ENCODE results near the gene UNC5A.

UNC5A gene

DNA sequence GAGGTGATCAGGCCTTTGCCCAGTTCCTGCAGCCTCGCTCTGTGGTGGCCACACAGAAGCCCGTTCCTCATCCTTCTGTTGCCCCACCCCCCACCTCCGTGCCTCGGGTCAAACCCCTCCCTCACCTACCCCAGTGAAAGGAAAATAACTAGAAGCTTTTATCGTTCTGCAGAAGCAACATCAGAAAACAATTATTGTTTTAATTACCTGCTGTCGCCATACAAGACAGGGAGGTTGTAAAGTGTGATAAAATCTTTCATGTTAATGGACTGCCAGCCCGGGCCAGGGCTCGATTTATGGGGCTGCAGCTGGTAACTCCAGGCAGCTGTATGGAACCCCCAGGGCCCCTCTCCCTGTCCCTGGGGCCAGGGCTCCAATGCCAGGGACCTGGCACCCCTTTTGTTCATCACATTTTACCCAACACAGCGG lies 20.6 kb downstream of the UNC5A start:
- peaks cover 39% of the 10 kb centered on the region for H3K27me3 ChIP-seq
- H3K9me3 ChIP-seq, result no peaks in the 10 kb centered on the region
- H3K36me3 ChIP-seq, result no peaks in the 10 kb centered on the region
- TF ChIP-seq, protein P1, sequence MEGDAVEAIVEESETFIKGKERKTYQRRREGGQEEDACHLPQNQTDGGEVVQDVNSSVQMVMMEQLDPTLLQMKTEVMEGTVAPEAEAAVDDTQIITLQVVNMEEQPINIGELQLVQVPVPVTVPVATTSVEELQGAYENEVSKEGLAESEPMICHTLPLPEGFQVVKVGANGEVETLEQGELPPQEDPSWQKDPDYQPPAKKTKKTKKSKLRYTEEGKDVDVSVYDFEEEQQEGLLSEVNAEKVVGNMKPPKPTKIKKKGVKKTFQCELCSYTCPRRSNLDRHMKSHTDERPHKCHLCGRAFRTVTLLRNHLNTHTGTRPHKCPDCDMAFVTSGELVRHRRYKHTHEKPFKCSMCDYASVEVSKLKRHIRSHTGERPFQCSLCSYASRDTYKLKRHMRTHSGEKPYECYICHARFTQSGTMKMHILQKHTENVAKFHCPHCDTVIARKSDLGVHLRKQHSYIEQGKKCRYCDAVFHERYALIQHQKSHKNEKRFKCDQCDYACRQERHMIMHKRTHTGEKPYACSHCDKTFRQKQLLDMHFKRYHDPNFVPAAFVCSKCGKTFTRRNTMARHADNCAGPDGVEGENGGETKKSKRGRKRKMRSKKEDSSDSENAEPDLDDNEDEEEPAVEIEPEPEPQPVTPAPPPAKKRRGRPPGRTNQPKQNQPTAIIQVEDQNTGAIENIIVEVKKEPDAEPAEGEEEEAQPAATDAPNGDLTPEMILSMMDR (IDR thresholded peaks at IDR 0.05), result no peak
- H3K27ac ChIP-seq, result no peak overlapping the region
- no peaks in the 10 kb centered on the region for H3K4me1 ChIP-seq (ENCODE audit: control insufficient read depth in 1 of 2, insufficient read depth in 1 of 2, low read depth in 1 of 2, low read length in 1 of 2)
- H3K4me3 ChIP-seq (ENCODE audit: low read depth in 1 of 2, low read length in 1 of 2), result no peak overlapping the region

DNA sequence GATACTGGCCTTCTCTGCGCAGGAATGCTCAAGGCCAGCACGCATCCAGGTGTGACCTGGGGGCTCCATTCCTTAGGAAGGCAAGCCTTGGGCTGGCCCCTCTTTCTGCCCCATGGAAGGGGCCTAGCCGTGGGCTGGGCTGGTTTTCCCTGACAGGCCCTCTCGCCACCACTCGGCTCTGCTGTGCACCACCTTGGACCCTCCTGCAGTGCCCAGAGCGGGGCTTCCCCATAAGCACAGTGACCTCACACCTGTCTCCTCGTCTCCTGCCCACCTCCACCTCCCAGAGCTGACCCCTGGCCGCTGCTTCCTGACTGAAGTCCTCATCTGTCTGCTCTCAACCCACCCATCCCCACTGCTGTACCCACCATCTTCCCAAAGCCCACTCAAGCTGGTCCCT lies 21.1 kb downstream of the UNC5A start:
- Histone ChIP-seq H3K27ac (no peak overlapping the region), H3K4me3 (ENCODE audit: low read depth in 1 of 2, low read length in 1 of 2) (no peak overlapping the region), H3K27me3 (peaks cover 43% of the 10 kb centered on the region), H3K4me1 (ENCODE audit: control insufficient read depth in 1 of 2, insufficient read depth in 1 of 2, low read depth in 1 of 2, low read length in 1 of 2) (no peaks in the 10 kb centered on the region), H3K9me3 (no peaks in the 10 kb centered on the region), H3K36me3 (no peaks in the 10 kb centered on the region)
- TF ChIP-seq, protein P1 (IDR thresholded peaks at IDR 0.05), result no peak

DNA sequence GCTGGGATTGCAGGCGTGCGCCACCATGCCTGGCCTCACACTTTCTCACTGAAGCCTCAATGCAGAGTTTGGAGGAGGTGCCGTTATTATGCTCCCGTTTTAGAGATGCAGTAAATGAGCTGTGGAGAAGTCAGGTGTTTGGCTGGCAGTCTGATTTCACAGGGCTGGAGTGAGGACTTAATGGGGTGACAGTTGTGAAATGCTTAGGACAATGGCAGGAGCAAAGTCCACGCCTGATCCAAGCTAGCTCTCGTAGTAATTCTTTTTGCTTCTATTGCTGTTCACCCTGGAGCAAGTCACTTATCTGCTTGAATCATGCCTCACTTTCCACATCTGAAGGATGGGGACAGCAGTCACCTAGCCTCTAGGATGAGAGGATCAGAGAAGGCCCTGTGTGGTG lies 21.8 kb downstream of the UNC5A start:
- Histone ChIP-seq H3K27me3 (peaks cover 49% of the 10 kb centered on the region), H3K4me1 (ENCODE audit: control insufficient read depth in 1 of 2, insufficient read depth in 1 of 2, low read depth in 1 of 2, low read length in 1 of 2) (no peaks in the 10 kb centered on the region), H3K9me3 (no peaks in the 10 kb centered on the region), H3K36me3 (no peaks in the 10 kb centered on the region), H3K27ac (no peak overlapping the region), H3K4me3 (ENCODE audit: low read depth in 1 of 2, low read length in 1 of 2) (no peak overlapping the region)
- TF ChIP-seq, protein P1 (IDR thresholded peaks at IDR 0.05), result no peak

DNA sequence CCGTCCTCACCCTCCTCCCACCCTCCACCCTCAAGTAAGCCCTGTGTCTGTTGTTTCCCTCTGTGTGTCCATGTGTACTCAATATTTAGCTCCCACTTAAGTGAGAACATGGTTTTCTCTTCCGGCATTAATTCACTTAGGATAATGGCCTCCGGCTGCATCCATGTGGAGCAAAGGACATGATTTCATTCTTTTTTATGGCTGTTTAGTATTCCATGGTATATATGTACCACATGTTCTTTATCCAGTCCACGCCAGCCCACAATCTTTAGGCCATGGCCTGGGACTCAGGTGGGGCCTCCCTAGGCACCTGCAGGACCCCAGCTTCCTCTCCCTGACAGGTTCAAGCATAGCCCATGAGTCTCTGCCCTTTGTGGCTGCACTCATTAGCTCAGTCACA lies 22.9 kb downstream of the UNC5A start:
- Histone ChIP-seq H3K27ac (no peak overlapping the region), H3K4me3 (ENCODE audit: low read depth in 1 of 2, low read length in 1 of 2) (no peak overlapping the region), H3K36me3 (no peaks in the 10 kb centered on the region), H3K27me3 (peaks cover 53% of the 10 kb centered on the region), H3K9me3 (no peaks in the 10 kb centered on the region), H3K4me1 (ENCODE audit: control insufficient read depth in 1 of 2, insufficient read depth in 1 of 2, low read depth in 1 of 2, low read length in 1 of 2) (no peaks in the 10 kb centered on the region)
- TF ChIP-seq, protein P1 (IDR thresholded peaks at IDR 0.05), result no peak

DNA sequence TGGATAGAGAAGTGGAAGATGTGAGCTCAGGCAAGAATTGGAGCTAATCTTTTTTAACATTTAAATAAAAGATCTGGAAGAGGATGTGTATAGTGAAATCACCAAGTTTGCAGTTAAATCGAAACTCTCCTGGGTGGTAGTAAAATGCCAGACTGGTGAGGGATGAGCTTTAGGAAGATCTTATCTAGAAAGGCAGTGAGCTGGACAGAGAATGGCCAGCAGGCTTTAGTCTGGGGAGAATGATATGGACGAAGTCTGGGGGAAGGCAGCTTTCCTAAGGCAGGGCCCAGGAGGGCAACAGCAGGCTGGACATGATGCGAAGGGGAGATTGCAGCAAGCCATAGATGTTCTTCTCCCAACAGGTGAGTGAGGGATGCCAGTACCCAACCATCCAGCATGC lies 25.6 kb downstream of the UNC5A start:
- Histone ChIP-seq H3K4me1 (ENCODE audit: control insufficient read depth in 1 of 2, insufficient read depth in 1 of 2, low read depth in 1 of 2, low read length in 1 of 2) (no peaks in the 10 kb centered on the region), H3K9me3 (no peaks in the 10 kb centered on the region), H3K27ac (no peak overlapping the region)

More for the DNA sequence above, 25.6 kb downstream of the UNC5A start:
- Histone ChIP-seq H3K4me3 (ENCODE audit: low read depth in 1 of 2, low read length in 1 of 2) (no peak overlapping the region), H3K36me3 (no peaks in the 10 kb centered on the region), H3K27me3 (peaks cover 78% of the 10 kb centered on the region)
- TF ChIP-seq, protein P1 (IDR thresholded peaks at IDR 0.05), result no peak

Measured in neutrophil (primary cell).